HFFc6 (cell line): Measurements from ENCODE around the gene TSPAN18. TPM values are rescaled to one million over a fixed set of nuclear protein-coding genes. Genes with fewer than 3 reads are reported as not detected.

Source experiments
- DNase-seq: peaks from one replicate; pipeline ENCODE4 v3.0.0-alpha.2; 2018
- H3K27ac Mint-ChIP-seq: 2 replicates; pipeline ENCODE4 v1.8.0; 2020; ENCODE audit warnings: mild to moderate bottlenecking, mixed read lengths
- H3K27me3 Mint-ChIP-seq: 2 replicates; pipeline ENCODE4 v1.8.0; 2021; ENCODE audit warnings: mild to moderate bottlenecking, moderate library complexity, mixed read lengths; ENCODE audit not compliant: insufficient read depth
- H3K36me3 Mint-ChIP-seq: 2 replicates; pipeline ENCODE4 v1.8.0; 2021; ENCODE audit warnings: low read depth, mixed read lengths
- H3K4me1 Mint-ChIP-seq: 2 replicates; pipeline ENCODE4 v1.8.0; 2020; ENCODE audit warnings: low read depth, mixed read lengths
- H3K4me3 Mint-ChIP-seq: 2 replicates; pipeline ENCODE4 v1.8.0; 2020; ENCODE audit warnings: mild to moderate bottlenecking, moderate library complexity, mixed read lengths
- H3K9me3 Mint-ChIP-seq: 2 replicates; pipeline ENCODE4 v1.8.0; 2020; ENCODE audit warnings: mild to moderate bottlenecking, mixed read lengths
- total RNA-seq, 6 experiments: library from RNA; stranded (reverse); fragmentation: NEBNext Ultra II Directional; extraction: Animal tissue kit (Norgen Biotek cat#: 25700); gene quantifications; 2 replicates in 1 of 6; 3 replicates in 5 of 6; pipeline ENCODE4 v1.2.3, GENCODE V29; 2021
- TF ChIP-seq, protein P1 (sequence below): fragments of 200-600 bp; sonication (generic); IDR thresholded peaks from 2 replicates; pipeline ENCODE4 v1.5.0; 2021; ENCODE audit warnings: antibody characterized with exemption, mild to moderate bottlenecking

The TSPAN18 gene
- total RNA-seq, 6 experiments from 2014 or later = 0.09 TPM; not detected in 5

DNA sequence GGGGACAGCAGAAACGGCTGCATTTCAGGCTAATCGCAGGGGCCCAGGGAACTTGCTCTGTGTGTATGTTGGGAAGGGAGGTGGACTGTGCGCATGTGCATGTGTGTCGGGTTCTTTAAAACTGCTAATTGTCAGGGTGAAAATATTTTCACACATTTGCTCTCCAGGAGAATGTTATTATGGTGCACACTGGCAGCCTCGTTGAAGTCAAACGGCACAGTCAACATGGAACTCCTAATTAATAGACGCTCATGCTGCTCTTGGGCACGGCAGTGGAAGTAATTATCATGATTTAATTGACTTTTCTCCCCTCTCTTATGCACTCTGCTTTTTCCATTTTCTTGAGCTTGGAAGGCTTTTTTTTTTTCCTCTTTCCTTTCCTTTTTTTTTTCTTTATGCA, 92.6 kb downstream of the TSPAN18 start:
- Mint-ChIP-seq H3K27ac (no peak overlapping the region), H3K9me3 (peaks cover 4% of the 10 kb centered on the region), H3K27me3 (peaks cover 29% of the 10 kb centered on the region), H3K4me3 (no peak overlapping the region), H3K36me3 (peaks cover 9% of the 10 kb centered on the region), H3K4me1 (peaks cover 14% of the 10 kb centered on the region)
- DNase-seq = no peak
- TF ChIP-seq, protein P1, sequence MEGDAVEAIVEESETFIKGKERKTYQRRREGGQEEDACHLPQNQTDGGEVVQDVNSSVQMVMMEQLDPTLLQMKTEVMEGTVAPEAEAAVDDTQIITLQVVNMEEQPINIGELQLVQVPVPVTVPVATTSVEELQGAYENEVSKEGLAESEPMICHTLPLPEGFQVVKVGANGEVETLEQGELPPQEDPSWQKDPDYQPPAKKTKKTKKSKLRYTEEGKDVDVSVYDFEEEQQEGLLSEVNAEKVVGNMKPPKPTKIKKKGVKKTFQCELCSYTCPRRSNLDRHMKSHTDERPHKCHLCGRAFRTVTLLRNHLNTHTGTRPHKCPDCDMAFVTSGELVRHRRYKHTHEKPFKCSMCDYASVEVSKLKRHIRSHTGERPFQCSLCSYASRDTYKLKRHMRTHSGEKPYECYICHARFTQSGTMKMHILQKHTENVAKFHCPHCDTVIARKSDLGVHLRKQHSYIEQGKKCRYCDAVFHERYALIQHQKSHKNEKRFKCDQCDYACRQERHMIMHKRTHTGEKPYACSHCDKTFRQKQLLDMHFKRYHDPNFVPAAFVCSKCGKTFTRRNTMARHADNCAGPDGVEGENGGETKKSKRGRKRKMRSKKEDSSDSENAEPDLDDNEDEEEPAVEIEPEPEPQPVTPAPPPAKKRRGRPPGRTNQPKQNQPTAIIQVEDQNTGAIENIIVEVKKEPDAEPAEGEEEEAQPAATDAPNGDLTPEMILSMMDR = no peak

DNA sequence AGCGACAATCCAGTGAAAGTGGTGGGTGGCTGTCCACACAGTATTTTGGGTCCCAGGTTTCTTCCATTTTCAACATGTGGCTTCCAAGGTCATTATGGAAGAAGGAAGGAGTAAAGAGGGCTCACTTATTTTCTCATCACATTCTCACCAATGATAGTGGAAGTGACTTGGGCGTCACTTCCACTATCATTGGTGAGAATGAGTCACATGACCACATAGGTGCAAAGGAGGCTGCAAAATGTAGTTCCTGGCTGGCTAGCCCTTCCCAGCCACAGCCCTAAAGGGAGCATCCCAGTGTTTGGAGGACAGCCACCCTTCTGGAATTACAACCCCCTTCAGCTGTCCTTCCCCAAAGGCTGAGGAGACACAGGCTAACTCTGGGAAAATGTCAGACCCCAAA, 95.6 kb downstream of the TSPAN18 start:
- Mint-ChIP-seq H3K4me1 (peaks cover 3% of the 10 kb centered on the region), H3K4me3 (no peak overlapping the region), H3K27me3 (peaks cover 33% of the 10 kb centered on the region), H3K27ac (no peak overlapping the region), H3K36me3 (peaks cover 2% of the 10 kb centered on the region), H3K9me3 (peaks cover 2% of the 10 kb centered on the region)
- DNase-seq = no peak
- TF ChIP-seq, protein P1 = no peak

DNA sequence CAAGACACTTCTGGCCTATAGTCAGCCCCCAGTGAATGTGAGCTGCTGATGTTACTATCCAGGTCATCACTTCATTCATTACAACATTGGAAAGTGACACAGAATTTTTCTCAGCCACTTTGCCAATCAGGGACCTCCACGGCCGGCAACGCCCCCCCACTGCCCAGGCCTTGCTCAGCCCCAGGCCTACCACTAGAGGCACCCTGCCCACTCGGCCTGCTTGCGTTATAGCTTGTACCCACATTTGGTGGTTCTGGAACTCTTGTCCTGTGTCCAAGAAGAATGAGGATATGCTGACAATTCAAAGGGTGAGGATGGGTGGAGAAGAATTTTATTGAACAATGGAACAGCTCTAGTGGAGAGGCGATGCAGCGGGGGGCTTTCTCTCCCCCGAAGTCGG, 96.2 kb downstream of the TSPAN18 start:
- H3K4me3 Mint-ChIP-seq = no peak overlapping the region
- no peak for DNase-seq
- H3K36me3 Mint-ChIP-seq = no peaks in the 10 kb centered on the region
- no peak overlapping the region for H3K27ac Mint-ChIP-seq
- TF ChIP-seq, protein P1 = peak; percentile 62; the same call in 1 of the 2 replicates
- H3K4me1 Mint-ChIP-seq = no peaks in the 10 kb centered on the region
- H3K27me3 Mint-ChIP-seq = peaks cover 35% of the 10 kb centered on the region
- no peaks in the 10 kb centered on the region for H3K9me3 Mint-ChIP-seq

DNA sequence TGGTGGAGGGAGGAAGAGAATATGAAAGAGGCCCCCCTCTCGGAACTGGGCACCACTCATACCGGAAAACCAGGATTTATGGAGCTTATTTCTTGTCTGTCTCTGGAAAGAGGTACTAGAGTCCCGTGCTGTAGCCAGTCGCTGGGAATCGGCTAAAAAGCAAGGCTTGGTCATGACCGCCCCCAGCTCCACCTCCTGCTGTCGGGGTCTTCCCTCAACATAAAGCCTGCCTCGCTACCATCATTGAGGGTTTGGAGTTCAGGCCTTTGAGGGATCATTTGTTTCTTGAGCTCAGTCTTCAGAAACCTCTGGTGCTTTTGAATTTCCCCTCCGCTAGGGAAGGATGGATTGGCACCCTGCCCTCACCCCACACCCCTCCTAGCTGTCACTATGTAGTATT, 97.1 kb downstream of the TSPAN18 start:
- Mint-ChIP-seq H3K27me3 (peaks cover 44% of the 10 kb centered on the region), H3K4me1 (no peaks in the 10 kb centered on the region), H3K9me3 (no peaks in the 10 kb centered on the region), H3K4me3 (no peak overlapping the region), H3K27ac (no peak overlapping the region), H3K36me3 (no peaks in the 10 kb centered on the region)
- TF ChIP-seq, protein P1 = no peak
- no peak for DNase-seq

DNA sequence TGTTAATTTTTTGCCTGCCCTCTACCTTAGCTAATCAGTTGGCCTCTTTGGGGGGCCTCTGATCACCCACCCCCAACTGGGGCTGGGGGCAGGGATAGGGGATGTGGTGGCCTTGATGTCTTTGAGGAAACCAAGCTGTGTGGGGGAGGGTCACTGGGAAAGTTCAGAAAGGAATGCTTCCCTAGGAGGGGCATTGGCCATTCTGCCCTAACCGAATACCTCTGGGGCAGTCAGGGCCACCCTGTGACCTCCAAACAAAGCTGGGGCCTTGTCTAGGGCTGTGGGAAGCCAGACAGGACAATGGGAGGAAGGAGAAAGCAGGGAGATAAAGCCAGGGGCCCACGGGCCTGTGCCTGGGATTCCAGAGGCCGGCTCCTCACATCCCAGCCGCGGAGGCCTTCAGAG, 97.5 kb downstream of the TSPAN18 start:
- Mint-ChIP-seq H3K36me3 (no peaks in the 10 kb centered on the region), H3K9me3 (no peaks in the 10 kb centered on the region), H3K27me3 (peaks cover 47% of the 10 kb centered on the region), H3K4me1 (no peaks in the 10 kb centered on the region), H3K4me3 (no peak overlapping the region), H3K27ac (no peak overlapping the region)
- no peak for DNase-seq
- TF ChIP-seq, protein P1 = no peak
